GM12891 (cell line): ENCODE data around the gene UPK2.

Experiments
- DNase-seq: peaks from one replicate; pipeline ENCODE4 v3.0.0; 2011; ENCODE audit warnings: low spot score; ENCODE audit not compliant: insufficient read length
- FAIRE-seq: peaks from 2 replicates; lab custom pipeline; 2011; peaks lifted over from hg19 to GRCh38; lab: Jason Lieb, UNC
- PAX5 ChIP-seq: IDR thresholded peaks from 2 replicates; pipeline ENCODE4 v1.6.1; 2011; ENCODE audit warnings: low read length, moderate library complexity, mild to moderate bottlenecking; ENCODE audit not compliant: insufficient read depth, severe bottlenecking
- POLR2A ChIP-seq: IDR thresholded peaks from 2 replicates; pipeline ENCODE4 v1.6.1; 2011; ENCODE audit warnings: low read depth, low read length, control low read depth
- POLR2AphosphoS5 ChIP-seq: IDR thresholded peaks from 2 replicates; pipeline ENCODE4 v1.6.1; 2011; ENCODE audit warnings: low read depth, low read length, control low read depth
- POU2F2 ChIP-seq: IDR thresholded peaks from 2 replicates; pipeline ENCODE4 v1.6.1; 2011; ENCODE audit warnings: low read depth, mild to moderate bottlenecking, control low read depth, low read length, moderate library complexity
- SPI1 ChIP-seq: IDR thresholded peaks from 2 replicates; pipeline ENCODE4 v1.6.1; 2011; ENCODE audit warnings: low read depth, low read length, control low read depth
- TAF1 ChIP-seq: IDR thresholded peaks from 2 replicates; pipeline ENCODE4 v1.6.1; 2011; ENCODE audit warnings: low read depth, low read length, control low read depth

The UPK2 gene

DNA sequence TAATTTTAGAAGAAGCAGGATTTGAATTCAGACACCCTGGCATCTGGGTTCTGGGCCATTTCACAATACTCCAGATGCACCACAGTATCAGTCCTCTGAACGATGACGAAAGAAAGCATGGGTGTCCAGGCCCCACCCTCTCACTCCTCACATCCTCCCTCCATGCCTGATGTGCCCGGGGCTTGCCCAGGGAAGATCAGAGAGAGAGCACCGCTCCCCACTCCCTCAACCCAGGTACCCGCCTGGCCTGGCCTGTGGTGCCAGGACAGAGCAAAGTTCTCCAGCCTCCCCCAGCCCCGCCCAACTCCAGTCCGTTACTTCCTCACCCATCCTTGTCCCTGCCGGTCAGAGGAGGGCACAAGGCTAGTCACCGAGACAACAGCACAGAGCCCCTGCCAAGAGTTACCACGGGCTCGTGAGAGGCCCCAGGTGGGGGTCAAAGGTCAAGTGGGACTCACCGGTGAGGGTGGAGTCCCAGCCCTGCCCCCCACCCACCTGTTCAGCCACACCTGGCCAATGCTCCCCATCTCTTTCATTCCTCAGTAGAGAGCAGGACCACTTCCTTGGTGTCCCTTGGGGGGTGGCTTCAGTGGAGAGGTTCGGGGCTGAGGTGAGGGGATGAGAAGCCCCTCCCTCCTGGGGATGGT lies 38.5 kb upstream of the UPK2 start:
- TF ChIP-seq POLR2AphosphoS5: no peak
- TF ChIP-seq POLR2A: no peak
- TF ChIP-seq PAX5: no peak
- TF ChIP-seq SPI1: no peak
- no peak for TF ChIP-seq POU2F2
- TF ChIP-seq TAF1: no peak
- FAIRE-seq (no peak), DNase-seq (no peak)

DNA sequence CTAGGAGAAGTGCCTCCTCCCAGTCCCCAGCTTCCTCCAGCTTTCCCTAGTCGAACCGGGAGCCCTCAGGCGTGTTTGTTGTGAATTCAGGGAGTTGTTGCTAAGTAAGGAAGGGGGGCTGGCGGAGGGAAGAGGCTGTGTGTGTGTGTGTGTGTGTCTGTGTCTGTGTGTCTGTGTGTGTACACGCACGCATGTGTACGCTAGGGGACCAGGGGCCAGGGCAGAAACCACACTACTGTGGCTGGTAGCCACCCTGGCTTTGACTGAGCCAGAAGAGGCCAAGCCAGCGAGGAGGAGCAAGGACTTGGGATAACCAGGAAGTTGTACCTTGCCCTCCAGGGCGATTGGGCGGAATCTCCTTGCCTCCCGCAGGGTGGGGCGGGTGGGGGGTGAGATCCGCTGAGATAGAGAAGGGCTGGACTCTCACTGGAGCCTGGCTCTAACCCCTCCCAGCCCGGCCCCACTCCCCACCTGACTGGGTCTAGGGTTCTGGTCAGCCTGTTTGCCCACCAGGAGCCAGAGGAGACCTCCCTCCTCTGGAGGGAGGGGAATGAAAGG lies 37.9 kb upstream of the UPK2 start:
- TF ChIP-seq PAX5: no peak
- FAIRE-seq (no peak), DNase-seq (no peak)

DNA sequence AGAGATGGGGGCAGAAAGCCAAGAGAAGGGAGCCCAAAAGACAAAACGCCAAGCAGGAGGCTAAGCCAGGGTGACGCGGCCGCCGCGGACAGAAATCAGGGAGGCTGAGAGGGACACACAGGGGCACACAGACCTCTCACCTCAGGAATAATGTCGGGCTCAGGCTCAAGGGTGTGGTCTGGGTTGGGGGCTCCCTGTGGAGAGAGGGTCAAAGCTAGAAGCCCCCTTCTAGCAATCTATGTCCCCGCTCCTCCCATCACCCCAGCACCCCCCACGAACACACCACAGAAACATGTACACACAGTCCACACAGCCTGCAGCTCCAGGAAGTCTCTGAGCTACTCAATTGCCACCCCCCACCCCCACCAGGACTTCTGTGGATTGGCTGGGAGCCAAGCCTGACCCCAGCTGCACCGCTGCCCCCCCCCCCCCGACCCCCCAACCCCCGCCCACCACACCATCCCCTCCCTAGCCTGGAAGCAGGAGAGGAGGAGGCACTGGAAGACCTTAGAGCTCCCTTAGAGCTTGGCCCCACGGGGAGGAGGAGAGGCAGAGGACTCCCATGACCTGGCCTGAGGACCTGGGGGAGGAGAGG lies 37.3 kb upstream of the UPK2 start:
- TF ChIP-seq POLR2A (no peak), SPI1 (no peak), POLR2AphosphoS5 (no peak), TAF1 (no peak), POU2F2 (no peak), PAX5 (no peak)
- no peak for DNase-seq
- FAIRE-seq: no peak

DNA sequence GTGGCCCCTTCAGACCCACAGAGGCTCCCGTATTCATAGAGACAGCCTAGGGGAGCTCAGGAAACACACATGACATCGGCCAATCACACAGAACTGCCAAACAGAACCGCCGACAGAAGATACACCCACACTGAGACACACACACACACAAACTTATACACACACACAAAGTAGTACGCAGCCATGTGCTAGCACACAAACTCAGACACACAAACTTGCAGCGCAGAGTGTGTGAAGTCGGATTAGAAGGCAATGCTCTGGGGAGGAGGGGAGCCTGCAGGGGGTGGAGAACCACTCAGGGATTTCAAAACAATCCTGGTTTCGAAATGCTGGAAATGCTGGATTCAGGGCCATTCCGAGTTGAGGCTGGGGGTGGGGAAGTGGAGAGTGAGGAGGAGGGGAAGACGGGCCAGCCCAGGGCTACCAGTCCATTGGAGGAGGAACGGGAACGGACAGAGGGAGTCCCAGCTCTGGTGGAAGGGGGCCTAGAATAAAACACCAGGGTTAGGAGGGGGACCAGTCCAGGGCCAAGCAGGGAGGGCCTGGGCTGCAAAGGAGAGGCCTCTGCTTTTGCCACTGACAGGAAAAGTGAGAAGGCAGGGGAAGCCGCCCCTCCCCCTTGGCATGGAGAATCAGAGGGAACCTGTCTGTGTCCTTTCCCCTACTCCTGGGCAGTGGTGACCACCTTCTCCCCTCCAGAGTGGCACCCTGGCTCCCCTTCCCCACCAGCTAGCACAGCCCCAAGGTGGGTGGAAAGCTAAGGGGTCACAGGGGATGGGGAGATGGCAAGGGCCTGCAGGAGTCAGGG lies 34.8 kb upstream of the UPK2 start:
- no peak for TF ChIP-seq PAX5
- no peak for TF ChIP-seq POLR2AphosphoS5
- TF ChIP-seq POU2F2: no peak
- TF ChIP-seq TAF1: no peak
- TF ChIP-seq SPI1: no peak
- no peak for TF ChIP-seq POLR2A
- FAIRE-seq: no peak
- DNase-seq: no peak

DNA sequence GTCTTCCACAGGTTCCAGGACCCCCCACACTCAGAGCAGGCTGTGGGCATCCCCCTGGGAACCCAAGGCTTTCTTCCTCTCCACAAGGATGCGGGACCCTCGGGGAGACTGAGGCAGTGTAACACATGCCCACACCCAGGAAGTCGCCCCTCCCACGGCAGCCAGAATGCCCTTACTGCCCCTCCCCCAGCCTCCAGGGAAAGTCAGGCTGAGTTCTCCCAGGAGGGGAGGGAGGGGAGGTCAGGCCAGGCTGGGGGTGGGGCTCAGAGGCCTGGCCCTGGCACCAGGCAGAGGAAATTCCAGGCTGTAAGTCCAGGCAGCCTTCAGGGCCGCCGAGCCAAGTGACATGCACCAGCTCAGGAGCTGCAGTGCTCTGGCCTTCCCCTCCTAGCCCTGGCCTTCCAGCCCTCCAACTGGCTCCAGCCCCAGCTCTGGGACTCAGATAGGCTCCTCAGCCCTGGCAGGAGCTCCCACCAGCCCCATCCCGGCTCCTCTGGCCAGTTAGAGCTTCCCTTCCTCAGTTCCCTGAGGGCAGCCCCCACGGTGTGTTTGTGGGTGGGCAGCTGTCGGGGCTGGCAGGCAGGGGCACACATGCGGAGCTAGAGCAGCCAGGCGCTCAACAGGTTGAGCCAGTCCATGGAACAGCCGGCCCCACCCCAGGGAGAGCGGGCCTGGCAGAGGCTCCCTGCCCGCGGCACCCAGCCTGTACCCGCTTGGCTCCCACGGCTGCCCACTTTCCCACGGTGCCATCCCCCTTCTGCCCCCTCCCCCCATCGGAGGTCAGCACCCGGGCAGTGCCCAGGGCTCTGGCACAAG lies 34.0 kb upstream of the UPK2 start:
- DNase-seq: no peak
- TF ChIP-seq SPI1 (no peak), POLR2AphosphoS5 (no peak), PAX5 (no peak), POU2F2 (no peak), POLR2A (no peak), TAF1 (no peak)
- FAIRE-seq: no peak

DNA sequence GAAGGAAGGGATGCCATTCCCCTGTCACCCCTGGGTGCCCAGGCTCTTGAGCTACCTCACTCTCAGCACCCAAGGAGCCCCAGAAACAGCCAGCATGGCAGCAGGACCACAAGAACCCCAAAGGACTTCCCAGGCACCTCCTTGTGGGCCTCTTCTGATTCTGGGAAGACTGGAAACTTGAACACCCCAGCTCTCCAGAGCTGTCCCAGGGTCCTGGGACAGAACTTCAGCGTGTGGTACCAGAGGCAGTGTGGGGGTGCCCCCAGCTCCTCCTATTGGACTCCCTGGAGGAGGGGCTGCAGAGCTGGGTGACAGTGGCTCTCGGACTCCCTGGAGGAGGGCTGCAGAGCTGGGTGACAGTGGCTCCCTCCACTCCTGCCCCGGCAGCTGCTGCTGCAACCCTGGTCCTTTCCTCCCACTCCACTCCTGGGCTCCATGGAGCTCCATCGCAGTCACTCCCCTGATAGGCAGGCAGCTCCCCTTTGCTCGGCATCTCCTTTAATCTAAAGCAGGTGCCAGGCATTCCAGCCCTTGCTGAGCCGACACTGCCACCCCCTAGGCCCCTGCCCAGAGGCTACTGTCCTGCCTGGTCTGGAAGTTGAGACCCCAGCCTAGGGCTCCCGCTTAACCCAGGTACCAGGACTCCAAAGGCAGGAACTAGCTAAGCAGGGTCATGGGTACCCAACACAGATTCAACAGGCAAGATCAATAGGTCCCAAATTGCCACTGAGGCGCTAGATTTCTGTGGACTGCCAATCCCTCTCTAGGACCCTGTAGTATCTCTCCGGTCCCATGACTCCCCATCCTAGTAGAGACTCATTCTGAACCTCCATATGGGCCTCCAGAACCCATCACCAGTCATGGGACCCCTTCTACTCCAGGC lies 33.1 kb upstream of the UPK2 start:
- TF ChIP-seq POLR2A (no peak), TAF1 (no peak), POU2F2 (no peak), SPI1 (no peak), PAX5 (no peak), POLR2AphosphoS5 (no peak)
- DNase-seq: no peak
- no peak for FAIRE-seq

DNA sequence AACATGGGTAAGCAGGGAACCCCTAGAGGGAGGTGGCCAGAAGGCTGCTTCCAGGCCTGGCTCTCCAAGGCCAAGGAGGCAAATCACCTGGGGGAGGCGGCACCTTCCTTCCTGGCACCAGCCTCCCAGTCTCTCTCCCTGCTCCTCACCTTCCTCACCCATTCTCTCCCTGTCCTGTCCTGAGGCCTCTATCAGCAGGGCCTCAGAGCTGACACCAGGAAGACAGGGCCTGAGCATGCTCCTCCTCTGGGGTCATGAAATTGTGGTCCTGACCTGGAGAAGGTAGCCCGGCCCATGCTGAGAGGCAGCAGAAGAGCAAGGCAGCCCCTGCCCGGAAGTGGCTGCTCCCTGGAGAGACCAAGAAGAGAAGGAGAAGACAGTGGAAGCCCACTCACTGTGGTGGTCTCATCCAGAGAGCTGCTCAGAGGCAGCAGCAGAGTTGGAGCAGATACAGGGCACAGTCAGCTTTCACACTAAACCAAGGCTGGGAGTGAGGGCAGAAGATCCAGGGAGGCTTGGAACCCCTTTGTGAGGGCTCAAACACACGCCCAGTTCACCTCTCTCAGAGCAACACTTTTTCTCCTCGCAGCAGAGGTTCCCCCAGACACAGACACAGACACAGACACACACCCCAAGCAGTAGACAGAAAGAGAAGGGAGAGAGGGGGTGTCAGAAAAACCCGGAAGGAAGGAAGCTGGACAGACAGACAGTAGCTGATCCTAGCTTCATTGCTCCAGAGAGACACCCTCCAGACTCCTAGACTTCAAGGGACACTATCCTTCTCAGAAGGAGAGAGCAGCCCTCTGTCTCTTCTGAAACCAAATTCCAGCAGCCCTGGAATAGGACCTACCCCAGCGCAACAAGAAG lies 32.1 kb upstream of the UPK2 start:
- TF ChIP-seq POU2F2 (no peak), POLR2AphosphoS5 (no peak), TAF1 (no peak), POLR2A (no peak), SPI1 (no peak), PAX5 (no peak)
- no peak for FAIRE-seq
- DNase-seq: no peak
